HepG2 (cell line): ENCODE results near the gene DCP1B. TPM values are rescaled to one million over a fixed set of nuclear protein-coding genes. Genes with fewer than 3 reads are reported as not detected.

Source experiments
- ATAC-seq: fragments of 200-7000 bp; cut with Tn5 transposase; 3 replicates; pipeline ENCODE4 v1.9.1; 2020; ENCODE audit warnings: mild to moderate bottlenecking, moderate library complexity
- BruUV-seq: library from RNA; stranded (reverse); fragments of 400-500 nt; replicated peaks from 2 replicates; lab custom pipeline; 2021; lab: Mats Ljungman, UMichigan
- CTCF ChIA-PET: fragments of 300-600 bp; formaldehyde crosslinking; extraction: SDS; loops from one replicate; lab custom pipeline; 2021; ENCODE audit warnings: low total read pairs, inconsistent platforms, low intra/inter-chr PET ratio; lab: Yijun Ruan, JAX
- POLR2A ChIA-PET: fragments of 350-600 bp; sonication (Branson Sonifier 250); formaldehyde crosslinking; loops from one replicate; lab custom pipeline; 2020; ENCODE audit warnings: antibody characterized with exemption, inconsistent platforms; lab: Yijun Ruan, JAX
- DNase-seq: peaks from one replicate; pipeline ENCODE4 v3.0.0-alpha.2; 2015; ENCODE audit warnings: low spot score
- FAIRE-seq: peaks from 3 replicates; lab custom pipeline; 2011; peaks lifted over from hg19 to GRCh38; lab: Jason Lieb, UNC
- H2AFZ ChIP-seq: one replicate; pipeline ENCODE4 v1.6.1; 2011; ENCODE audit warnings: low read length, inconsistent platforms
- H3K27ac ChIP-seq: fragments of 300-600 bp; 3 replicates; pipeline ENCODE4 v1.8.0; 2011; ENCODE audit warnings: mixed run types, mild to moderate bottlenecking, mixed read lengths, low read length, inconsistent platforms; ENCODE audit not compliant: insufficient read depth; ENCODE audit errors: extremely low read length
- H3K27me3 ChIP-seq, 2 experiments: fragments of 200-600 bp in 1 of 2; 2 replicates in 1 of 2; 3 replicates in 1 of 2; pipeline versions ENCODE4 v1.6.0 to v1.8.0; 2011; ENCODE audit warnings: low read length in 2 of 2, mild to moderate bottlenecking in 2 of 2, moderate library complexity in 2 of 2, inconsistent platforms in 1 of 2; ENCODE audit not compliant: insufficient read depth in 2 of 2, control insufficient read depth in 1 of 2
- H3K36me3 ChIP-seq, 2 experiments: fragments of 200-600 bp in 1 of 2; replicated peaks in 1 of 2; 2 replicates in 1 of 2; 3 replicates in 1 of 2; pipeline versions ENCODE4 v1.5.1 to v1.8.0; 2011; ENCODE audit warnings: low read length in 2 of 2, inconsistent platforms in 1 of 2; ENCODE audit not compliant: insufficient read depth in 2 of 2, control insufficient read depth in 1 of 2
- H3K4me1 ChIP-seq: 2 replicates; pipeline ENCODE4 v1.5.1; 2012; ENCODE audit warnings: low read length, inconsistent platforms; ENCODE audit not compliant: insufficient read depth
- H3K4me2 ChIP-seq: 2 replicates; pipeline ENCODE4 v1.6.0; 2011; ENCODE audit warnings: low read depth, low read length, inconsistent platforms
- H3K4me3 ChIP-seq, 3 experiments: fragments of 200-600 bp in 1 of 3; sonication (generic), shearing (Covaris generic) in 1 of 3; replicated peaks in 1 of 3; 2 replicates each; pipeline ENCODE4 v1.5.1; 2011 to 2016; ENCODE audit warnings: low read length in 3 of 3, inconsistent platforms in 2 of 3, low read depth in 2 of 3, mild to moderate bottlenecking in 2 of 3, control low read depth in 1 of 3, mixed read lengths in 1 of 3; ENCODE audit not compliant: insufficient read depth in 1 of 3
- H3K79me2 ChIP-seq: one replicate; pipeline ENCODE4 v1.6.1; 2011; ENCODE audit warnings: low read length, inconsistent platforms; ENCODE audit not compliant: insufficient read depth
- H3K9ac ChIP-seq: 2 replicates; pipeline ENCODE4 v1.6.0; 2011; ENCODE audit warnings: mild to moderate bottlenecking, low read depth, low read length, inconsistent platforms; ENCODE audit not compliant: insufficient read depth
- H3K9me3 ChIP-seq: 2 replicates; pipeline ENCODE4 v1.5.1; 2012; ENCODE audit warnings: mild to moderate bottlenecking, low read length
- H4K20me1 ChIP-seq: 2 replicates; pipeline ENCODE4 v1.6.0; 2011; ENCODE audit warnings: inconsistent platforms, mild to moderate bottlenecking, low read length, moderate library complexity; ENCODE audit not compliant: insufficient read depth
- BCL6 ChIP-seq: IDR thresholded peaks from 2 replicates; pipeline ENCODE4 v1.6.1; 2016; ENCODE audit warnings: missing genetic modification reagents, missing compliant biosample characterization
- CREB1 ChIP-seq, 2 experiments: fragments of 450-650 bp in 1 of 2; IDR thresholded peaks; 2 replicates each; pipeline ENCODE4 v1.6.1; 2016 to 2017; ENCODE audit warnings: control low read depth in 1 of 2, mild to moderate bottlenecking in 1 of 2, missing compliant biosample characterization in 1 of 2, missing genetic modification characterization in 1 of 2
- E2F1 ChIP-seq: sonication (generic); formaldehyde crosslinking; IDR thresholded peaks from 2 replicates; pipeline ENCODE4 v1.5.0; 2020; ENCODE audit warnings: missing genetic modification reagents
- FOXA1 ChIP-seq, 2 experiments: fragments of 450-650 bp in 1 of 2; sonication (generic) in 1 of 2; formaldehyde crosslinking in 1 of 2; IDR thresholded peaks; 2 replicates each; pipeline versions ENCODE4 v1.4.0 to v1.6.1; 2016 to 2020; ENCODE audit warnings: missing genetic modification reagents in 1 of 2
- JUN ChIP-seq: sonication (generic); formaldehyde crosslinking; IDR thresholded peaks from 2 replicates; pipeline ENCODE4 v1.4.0; 2020; ENCODE audit warnings: mild to moderate bottlenecking, missing genetic modification reagents
- JUND ChIP-seq: sonication (generic); formaldehyde crosslinking; IDR thresholded peaks from 2 replicates; pipeline ENCODE4 v1.8.0; 2022; ENCODE audit warnings: mild to moderate bottlenecking, missing genetic modification reagents
- MZF1 ChIP-seq: sonication (generic); formaldehyde crosslinking; IDR thresholded peaks from 2 replicates; pipeline ENCODE4 v1.8.1; 2023; ENCODE audit warnings: mild to moderate bottlenecking, missing genetic modification reagents, borderline replicate concordance
- NFYB ChIP-seq: sonication (generic); formaldehyde crosslinking; IDR thresholded peaks from 2 replicates; pipeline ENCODE4 v1.4.0; 2020; ENCODE audit warnings: missing genetic modification reagents
- PRMT3 ChIP-seq: sonication (generic); formaldehyde crosslinking; IDR thresholded peaks from 2 replicates; pipeline ENCODE4 v1.8.1; 2022; ENCODE audit warnings: low read depth, mild to moderate bottlenecking, moderate library complexity, missing genetic modification reagents, borderline replicate concordance
- PRPF4 ChIP-seq: fragments of 200-400 bp; formaldehyde crosslinking; IDR thresholded peaks from 2 replicates; pipeline ENCODE4 v1.6.1; 2016; ENCODE audit warnings: low read length, low read depth; ENCODE audit not compliant: poor library complexity, severe bottlenecking
- TAF15 ChIP-seq: fragments of 200-400 bp; formaldehyde crosslinking; IDR thresholded peaks from one replicate; pipeline ENCODE4 v1.6.1; 2018; ENCODE audit warnings: mild to moderate bottlenecking, low read depth, low read length; ENCODE audit not compliant: poor library complexity, severe bottlenecking
- TEAD2 ChIP-seq: sonication (generic); formaldehyde crosslinking; IDR thresholded peaks from 2 replicates; pipeline ENCODE4 v1.9.0; 2021; ENCODE audit warnings: missing genetic modification reagents
- USF2 ChIP-seq, 2 experiments: sonication (generic) in 1 of 2; formaldehyde crosslinking in 1 of 2; IDR thresholded peaks; 2 replicates each; pipeline versions ENCODE4 v1.5.1 to v1.6.1; 2011 to 2020; ENCODE audit warnings: borderline replicate concordance in 1 of 2, low read depth in 1 of 2, low read length in 1 of 2, mild to moderate bottlenecking in 1 of 2, missing genetic modification reagents in 1 of 2, moderate library complexity in 1 of 2
- YY1 ChIP-seq: IDR thresholded peaks from 2 replicates; pipeline ENCODE4 v1.6.1; 2011; ENCODE audit warnings: low read length, low read depth, moderate library complexity, mild to moderate bottlenecking; ENCODE audit not compliant: insufficient read depth, insufficient replicate concordance
- ZFP62 ChIP-seq: sonication (generic); formaldehyde crosslinking; IDR thresholded peaks from 2 replicates; pipeline ENCODE4 v1.4.0; 2020; ENCODE audit warnings: missing genetic modification reagents
- ZNF614 ChIP-seq: IDR thresholded peaks from 2 replicates; pipeline ENCODE4 v1.6.1; 2018; ENCODE audit warnings: missing biosample characterization, missing genetic modification reagents, inconsistent platforms, borderline replicate concordance
- ZNF619 ChIP-seq: sonication (generic); formaldehyde crosslinking; IDR thresholded peaks from 2 replicates; pipeline ENCODE4 v1.4.0; 2020; ENCODE audit warnings: mild to moderate bottlenecking, missing genetic modification reagents
- ZNF772 ChIP-seq: sonication (generic); formaldehyde crosslinking; IDR thresholded peaks from 2 replicates; pipeline ENCODE4 v1.5.0; 2020; ENCODE audit warnings: mild to moderate bottlenecking, missing genetic modification reagents
- WGBS: methylation state at CpG from one replicate; pipeline ENCODE4 v1.1.6; 2017; ENCODE audit warnings: low lambda C conversion rate; 5-methylcytosine and 5-hydroxymethylcytosine counted together
- in situ Hi-C: cut with HindIII; loops from 2 replicates; pipeline ENCODE4 v1.10.0; 2017; ENCODE audit warnings: low pct_unique_long_range_greater_than_20kb; ENCODE audit not compliant: extremely low pct_ligation_motif_present
- intact Hi-C: fragments of 100-400 bp; cut with micrococcal nuclease; formaldehyde crosslinking; loops from one replicate; pipeline ENCODE4 v1.10.0; 2022; ENCODE audit not compliant: unreplicated experiment
- polyA plus RNA-seq, 8 experiments: library from polyadenylated mRNA; depleted of rRNA in 3 of 8; stranded (reverse) in 7 of 8; unstranded in 1 of 8; fragments of >200 nt; fragmentation: Illumina TruSeq in 4 of 8; extraction: Trizol in 4 of 8; gene quantifications; 2 replicates each; pipeline versions ENCODE4 v1.2.1 to v1.2.3, GENCODE V29; 2011 to 2016; ENCODE audit warnings: low read depth in 4 of 8, missing spikeins in 1 of 8, mixed read lengths in 1 of 8; ENCODE audit not compliant: insufficient read depth in 1 of 8
- total RNA-seq, 5 experiments: library from RNA; depleted of rRNA; stranded (reverse); fragments of >200 nt; fragmentation: Illumina TruSeq; extraction: Trizol; gene quantifications; 2 replicates each; pipeline ENCODE4 v1.2.3, GENCODE V29; 2016; ENCODE audit warnings: low read depth in 1 of 5
- TF ChIP-seq, protein P1 (sequence below): fragments of 450-650 bp; IDR thresholded peaks from 2 replicates; pipeline ENCODE4 v1.6.1; 2016

The DCP1B gene
- total and polyA plus RNA-seq, 2 of the 13 experiments (the other 11 are each of a cell fraction or from before 2014, with no cell fraction given) = 11.4 to 27.2 TPM

DNA sequence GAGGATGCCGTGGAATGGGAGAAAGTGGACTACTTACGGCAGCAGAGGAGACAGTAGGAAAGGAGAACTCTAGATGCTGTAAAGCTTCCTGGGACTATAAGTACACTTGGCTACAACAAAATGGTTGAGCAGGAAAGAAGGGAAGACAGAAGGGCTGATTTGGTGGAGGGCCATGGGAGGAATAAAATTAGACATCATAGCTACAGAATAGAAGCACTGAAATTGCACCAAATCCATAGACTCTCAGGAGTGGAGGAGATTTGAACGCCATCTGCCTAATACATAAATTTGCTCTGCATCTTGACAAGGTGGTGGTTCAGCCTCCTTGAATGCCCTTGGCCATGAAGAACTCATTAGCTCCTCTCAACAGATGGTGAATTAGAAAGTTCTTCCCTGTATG is 16.3 kb upstream of the DCP1B start:
- DNase-seq = no peak

More for the DNA sequence above, 16.3 kb upstream of the DCP1B start:
- H3K27ac ChIP-seq = no peak overlapping the region
- no peak overlapping the region for H2AFZ ChIP-seq
- H3K4me2 ChIP-seq = no peak overlapping the region
- no peaks in the 10 kb centered on the region for H4K20me1 ChIP-seq
- H3K36me3 ChIP-seq = no peaks in the 10 kb centered on the region
- CTCF ChIA-PET = no interaction called here
- H3K9ac ChIP-seq = no peak overlapping the region
- intact Hi-C loops (no loop called here), in situ Hi-C loops (no loop called here)
- FAIRE-seq (no peak), ATAC-seq (no peak)
- peaks cover 0 to 18% of the 10 kb centered on the region in 2 experiments; a peak in 1 of 5 replicates for H3K27me3 ChIP-seq
- H3K9me3 ChIP-seq = no peaks in the 10 kb centered on the region
- no peak for TF ChIP-seq ZNF614
- TF ChIP-seq TEAD2 = no peak
- TF ChIP-seq NFYB (CRISPR knock-in tag) = no peak
- no peak for TF ChIP-seq MZF1 (CRISPR knock-in tag)
- TF ChIP-seq ZNF619 (CRISPR knock-in tag) = no peak
- TF ChIP-seq USF2 (IDR thresholded peaks at IDR 0.05; ENCODE audit: low read depth, low read length) = no peak
- no peak for TF ChIP-seq USF2 (CRISPR knock-in tag; IDR thresholded peaks at IDR 0.05; ENCODE audit: borderline replicate concordance)
- no peak for TF ChIP-seq FOXA1 (IDR thresholded peaks at IDR 0.05)
- TF ChIP-seq FOXA1 (CRISPR knock-in tag; IDR thresholded peaks at IDR 0.05) = no peak
- TF ChIP-seq TAF15 = no peak
- TF ChIP-seq PRPF4 = no peak
- no peak for TF ChIP-seq E2F1
- TF ChIP-seq ZNF772 = no peak
- TF ChIP-seq, protein P1, sequence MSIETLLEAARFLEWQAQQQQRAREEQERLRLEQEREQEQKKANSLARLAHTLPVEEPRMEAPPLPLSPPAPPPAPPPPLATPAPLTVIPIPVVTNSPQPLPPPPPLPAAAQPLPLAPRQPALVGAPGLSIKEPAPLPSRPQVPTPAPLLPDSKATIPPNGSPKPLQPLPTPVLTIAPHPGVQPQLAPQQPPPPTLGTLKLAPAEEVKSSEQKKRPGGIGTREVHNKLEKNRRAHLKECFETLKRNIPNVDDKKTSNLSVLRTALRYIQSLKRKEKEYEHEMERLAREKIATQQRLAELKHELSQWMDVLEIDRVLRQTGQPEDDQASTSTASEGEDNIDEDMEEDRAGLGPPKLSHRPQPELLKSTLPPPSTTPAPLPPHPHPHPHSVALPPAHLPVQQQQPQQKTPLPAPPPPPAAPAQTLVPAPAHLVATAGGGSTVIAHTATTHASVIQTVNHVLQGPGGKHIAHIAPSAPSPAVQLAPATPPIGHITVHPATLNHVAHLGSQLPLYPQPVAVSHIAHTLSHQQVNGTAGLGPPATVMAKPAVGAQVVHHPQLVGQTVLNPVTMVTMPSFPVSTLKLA = no peak
- TF ChIP-seq BCL6 (CRISPR knock-in tag) = no peak
- no peak for TF ChIP-seq CREB1 (IDR thresholded peaks at IDR 0.05)
- no peak for TF ChIP-seq CREB1 (CRISPR knock-in tag; IDR thresholded peaks at IDR 0.05)
- TF ChIP-seq JUN (CRISPR knock-in tag) = no peak
- TF ChIP-seq PRMT3 (CRISPR knock-in tag) = no peak
- TF ChIP-seq ZFP62 (CRISPR knock-in tag) = no peak
- TF ChIP-seq JUND (CRISPR knock-in tag) = no peak
- TF ChIP-seq YY1 = no peak
- no peak overlapping the region for H3K4me3 ChIP-seq
- H3K79me2 ChIP-seq = no peaks in the 10 kb centered on the region
- H3K4me1 ChIP-seq = no peaks in the 10 kb centered on the region
- no TSS peak for BruUV-seq
- WGBS = 74% methylated on average over 3 of the region's 3 CpGs
- POLR2A ChIA-PET = no interaction called here
